ENCODE measurements around the gene CHAC1.

CHAC1 gene

DNA sequence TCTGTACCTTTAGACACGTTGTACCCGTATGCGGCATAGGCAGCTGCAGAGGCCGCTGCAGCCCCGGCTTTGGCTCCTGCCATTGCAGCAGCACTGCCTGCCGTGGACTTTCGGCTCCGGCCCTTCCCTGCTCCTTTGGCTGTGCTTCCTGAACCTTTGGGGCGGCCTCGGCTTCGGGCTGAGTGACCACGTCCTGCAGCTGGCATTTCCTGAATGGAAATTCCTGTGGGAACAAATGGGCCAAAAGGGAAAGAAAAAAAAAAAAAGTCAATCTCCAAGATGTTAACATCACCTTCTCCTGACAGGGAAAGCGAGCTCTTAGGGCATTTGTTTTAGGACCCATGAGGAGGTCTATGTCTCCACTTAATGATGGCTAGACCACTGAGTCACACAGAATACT, 29.6 kb downstream of the CHAC1 start:
- Histone ChIP-seq H3K9ac (ENCODE audit: low read length) (no peak overlapping the region), H3K9me2 (ENCODE audit: low read depth, low read length) (no peaks in the 10 kb centered on the region), H4K20me1 (ENCODE audit: insufficient read depth, low read length) (no peaks in the 10 kb centered on the region), H2AFZ (ENCODE audit: low read length) (no peak overlapping the region), H3K27me3 (ENCODE audit: insufficient read depth, low read length) (no peaks in the 10 kb centered on the region), H3K9me3 (ENCODE audit: low read length) (no peaks in the 10 kb centered on the region), H3K27ac (ENCODE audit: low read depth, low read length, poor library complexity, severe bottlenecking) (no peak overlapping the region), H3F3A (ENCODE audit: insufficient read depth, low read length) (no peaks in the 10 kb centered on the region), H3K4me3 (ENCODE audit: low read depth, low read length, poor library complexity, severe bottlenecking) (no peak overlapping the region), H3K4me1 (ENCODE audit: insufficient read depth, low read length, severe bottlenecking) (no peaks in the 10 kb centered on the region), H3K79me2 (ENCODE audit: insufficient read depth, low read length) (no peaks in the 10 kb centered on the region), H3K4me2 (ENCODE audit: low read length) (no peak overlapping the region), H3K36me3 (ENCODE audit: insufficient read depth, low read length) (peaks cover 98% of the 10 kb centered on the region)
- TF ChIP-seq, protein P1, sequence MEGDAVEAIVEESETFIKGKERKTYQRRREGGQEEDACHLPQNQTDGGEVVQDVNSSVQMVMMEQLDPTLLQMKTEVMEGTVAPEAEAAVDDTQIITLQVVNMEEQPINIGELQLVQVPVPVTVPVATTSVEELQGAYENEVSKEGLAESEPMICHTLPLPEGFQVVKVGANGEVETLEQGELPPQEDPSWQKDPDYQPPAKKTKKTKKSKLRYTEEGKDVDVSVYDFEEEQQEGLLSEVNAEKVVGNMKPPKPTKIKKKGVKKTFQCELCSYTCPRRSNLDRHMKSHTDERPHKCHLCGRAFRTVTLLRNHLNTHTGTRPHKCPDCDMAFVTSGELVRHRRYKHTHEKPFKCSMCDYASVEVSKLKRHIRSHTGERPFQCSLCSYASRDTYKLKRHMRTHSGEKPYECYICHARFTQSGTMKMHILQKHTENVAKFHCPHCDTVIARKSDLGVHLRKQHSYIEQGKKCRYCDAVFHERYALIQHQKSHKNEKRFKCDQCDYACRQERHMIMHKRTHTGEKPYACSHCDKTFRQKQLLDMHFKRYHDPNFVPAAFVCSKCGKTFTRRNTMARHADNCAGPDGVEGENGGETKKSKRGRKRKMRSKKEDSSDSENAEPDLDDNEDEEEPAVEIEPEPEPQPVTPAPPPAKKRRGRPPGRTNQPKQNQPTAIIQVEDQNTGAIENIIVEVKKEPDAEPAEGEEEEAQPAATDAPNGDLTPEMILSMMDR (IDR thresholded peaks at IDR 0.05; ENCODE audit: low read length), result no peak
- TF ChIP-seq EZH2 (IDR thresholded peaks at IDR 0.05; ENCODE audit: borderline replicate concordance, low read length), result no peak

DNA sequence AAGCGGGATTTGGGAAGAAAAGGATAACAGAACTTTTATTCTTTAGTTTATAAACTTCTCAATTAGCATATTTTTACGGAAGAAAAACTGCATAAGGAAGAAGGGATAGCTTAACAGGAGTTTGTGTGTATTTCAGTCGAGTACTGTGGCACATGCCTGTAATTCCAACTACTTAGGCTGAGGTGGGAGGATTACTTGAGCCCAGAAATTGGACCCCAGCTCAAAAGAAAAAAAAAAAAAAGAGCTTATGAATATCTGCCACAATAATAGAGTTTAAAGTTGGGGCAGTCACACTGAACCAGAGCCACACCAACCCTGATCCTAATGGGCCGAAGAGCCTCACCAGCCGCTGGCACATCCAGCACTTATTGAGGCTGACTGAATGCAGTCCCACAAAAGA, 31.1 kb downstream of the CHAC1 start:
- Histone ChIP-seq H3K9me3 (ENCODE audit: low read length) (no peaks in the 10 kb centered on the region), H3K27me3 (ENCODE audit: insufficient read depth, low read length) (no peaks in the 10 kb centered on the region), H3K36me3 (ENCODE audit: insufficient read depth, low read length) (peaks cover 92% of the 10 kb centered on the region), H3K9ac (ENCODE audit: low read length) (no peak overlapping the region), H3K4me1 (ENCODE audit: insufficient read depth, low read length, severe bottlenecking) (no peaks in the 10 kb centered on the region), H2AFZ (ENCODE audit: low read length) (no peak overlapping the region), H3K4me2 (ENCODE audit: low read length) (no peak overlapping the region), H3K4me3 (ENCODE audit: low read depth, low read length, poor library complexity, severe bottlenecking) (no peak overlapping the region), H3K27ac (ENCODE audit: low read depth, low read length, poor library complexity, severe bottlenecking) (no peak overlapping the region), H3K79me2 (ENCODE audit: insufficient read depth, low read length) (no peaks in the 10 kb centered on the region), H3K9me2 (ENCODE audit: low read depth, low read length) (no peaks in the 10 kb centered on the region), H3F3A (ENCODE audit: insufficient read depth, low read length) (no peaks in the 10 kb centered on the region), H4K20me1 (ENCODE audit: insufficient read depth, low read length) (no peaks in the 10 kb centered on the region)
- TF ChIP-seq, protein P1 (IDR thresholded peaks at IDR 0.05; ENCODE audit: low read length), result no peak
- no peak for TF ChIP-seq EZH2 (IDR thresholded peaks at IDR 0.05; ENCODE audit: borderline replicate concordance, low read length)

DNA sequence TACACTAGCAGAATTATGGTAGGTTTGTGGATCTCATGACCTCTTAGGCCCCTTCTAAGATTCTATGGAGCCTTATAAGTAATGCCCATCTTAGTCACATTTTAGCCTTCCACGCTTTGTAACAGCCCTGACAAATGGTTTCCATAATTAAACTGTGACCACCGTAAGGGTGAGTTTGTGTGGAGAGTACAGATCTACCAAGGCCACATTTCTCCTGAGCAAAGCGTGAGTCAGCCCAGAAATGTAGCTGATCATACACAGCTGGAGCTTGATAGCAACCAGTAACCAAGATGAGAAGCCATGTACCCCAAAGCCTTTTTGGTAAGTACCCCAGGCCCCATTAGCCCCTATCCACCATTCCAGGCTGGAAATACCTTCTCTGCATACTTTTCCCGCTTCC, 31.7 kb downstream of the CHAC1 start:
- TF ChIP-seq, protein P1 (IDR thresholded peaks at IDR 0.05; ENCODE audit: low read length), result no peak
- no peak for TF ChIP-seq EZH2 (IDR thresholded peaks at IDR 0.05; ENCODE audit: borderline replicate concordance, low read length)
- H3K27me3 ChIP-seq (ENCODE audit: insufficient read depth, low read length), result no peaks in the 10 kb centered on the region
- no peaks in the 10 kb centered on the region for H3K9me3 ChIP-seq (ENCODE audit: low read length)
- H3K36me3 ChIP-seq (ENCODE audit: insufficient read depth, low read length), result peaks cover 92% of the 10 kb centered on the region
- no peaks in the 10 kb centered on the region for H3K4me1 ChIP-seq (ENCODE audit: insufficient read depth, low read length, severe bottlenecking)
- H3K9me2 ChIP-seq (ENCODE audit: low read depth, low read length), result no peaks in the 10 kb centered on the region
- H3K9ac ChIP-seq (ENCODE audit: low read length), result no peak overlapping the region
- no peaks in the 10 kb centered on the region for H4K20me1 ChIP-seq (ENCODE audit: insufficient read depth, low read length)
- H3K27ac ChIP-seq (ENCODE audit: low read depth, low read length, poor library complexity, severe bottlenecking), result no peak overlapping the region
- no peak overlapping the region for H2AFZ ChIP-seq (ENCODE audit: low read length)
- no peak overlapping the region for H3K4me2 ChIP-seq (ENCODE audit: low read length)
- no peak overlapping the region for H3K4me3 ChIP-seq (ENCODE audit: low read depth, low read length, poor library complexity, severe bottlenecking)
- H3K79me2 ChIP-seq (ENCODE audit: insufficient read depth, low read length), result no peaks in the 10 kb centered on the region
- H3F3A ChIP-seq (ENCODE audit: insufficient read depth, low read length), result no peaks in the 10 kb centered on the region
